ENCODE measurements around the gene TECR. TPM values are rescaled to one million over a fixed set of nuclear protein-coding genes. Genes with fewer than 3 reads are reported as not detected.
"Not testable (repeated sequence)": the region's sequence is repeated elsewhere in the genome, so short reads cannot be mapped to it uniquely, and the experiment has no call there.

TECR gene
- total and polyA plus RNA-seq, 2 donors (not counting 3 experiments of a cell fraction or from before 2014, with no cell fraction given): 109 to 193 TPM

GRCh38 chr19:14540741-14541525, 11.5 kb downstream of the TECR start:
- H3K9ac ChIP-seq (replicated peaks; ENCODE audit: extremely low read depth, insufficient read depth, low read length): no peak overlapping the region
- no peak overlapping the region for H3K4me3 ChIP-seq (replicated peaks in 1 of 3; ENCODE audit: insufficient read depth in 1 of 3, low read depth in 1 of 3, low read length in 3 of 3)
- BruUV-seq (replicated peaks): no TSS peak
- CTCF ChIA-PET: no interaction called here
- H4K20me1 ChIP-seq (replicated peaks; ENCODE audit: control insufficient read depth, extremely low read depth, insufficient read depth, low read length): no peaks in the 10 kb centered on the region
- intact Hi-C loops (cut with micrococcal nuclease): no loop called here
- dilution Hi-C loops (cut with MboI; ENCODE audit: extremely low pct_ligation_motif_present, low sequenced_read_pairs): no loop called here
- H3K9me3 ChIP-seq (replicated peaks; ENCODE audit: control insufficient read depth, insufficient read depth, low read length): no peaks in the 10 kb centered on the region
- H3K4me2 ChIP-seq (ENCODE audit: insufficient read depth, low read length): no peak overlapping the region
- POLR2A ChIA-PET: no interaction called here
- TF ChIP-seq GATA2 (IDR thresholded peaks at IDR 0.05; ENCODE audit: insufficient read depth, insufficient read length, low read depth, low read length) (no peak), POLR2AphosphoS5 (IDR thresholded peaks at IDR 0.05; ENCODE audit: insufficient read depth, low read depth, low read length) (no peak), JUN (IDR thresholded peaks at IDR 0.05; ENCODE audit: borderline replicate concordance, insufficient read depth, insufficient read length, low read depth) (no peak), MYC (IDR thresholded peaks at IDR 0.05; ENCODE audit: low read depth, low read length) (no peak), EZH2 (IDR thresholded peaks at IDR 0.05; ENCODE audit: borderline replicate concordance, low read depth, low read length, severe bottlenecking) (no peak), FOS (IDR thresholded peaks at IDR 0.05; ENCODE audit: borderline replicate concordance, insufficient read depth, low read length) (no peak), POLR2A (IDR thresholded peaks at IDR 0.05; ENCODE audit: low read depth, low read length) (no peak)
- TF ChIP-seq, protein P1, sequence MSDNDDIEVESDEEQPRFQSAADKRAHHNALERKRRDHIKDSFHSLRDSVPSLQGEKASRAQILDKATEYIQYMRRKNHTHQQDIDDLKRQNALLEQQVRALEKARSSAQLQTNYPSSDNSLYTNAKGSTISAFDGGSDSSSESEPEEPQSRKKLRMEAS (IDR thresholded peaks at IDR 0.05; ENCODE audit: insufficient read depth, insufficient read length): no peak
- TF ChIP-seq, protein P2, sequence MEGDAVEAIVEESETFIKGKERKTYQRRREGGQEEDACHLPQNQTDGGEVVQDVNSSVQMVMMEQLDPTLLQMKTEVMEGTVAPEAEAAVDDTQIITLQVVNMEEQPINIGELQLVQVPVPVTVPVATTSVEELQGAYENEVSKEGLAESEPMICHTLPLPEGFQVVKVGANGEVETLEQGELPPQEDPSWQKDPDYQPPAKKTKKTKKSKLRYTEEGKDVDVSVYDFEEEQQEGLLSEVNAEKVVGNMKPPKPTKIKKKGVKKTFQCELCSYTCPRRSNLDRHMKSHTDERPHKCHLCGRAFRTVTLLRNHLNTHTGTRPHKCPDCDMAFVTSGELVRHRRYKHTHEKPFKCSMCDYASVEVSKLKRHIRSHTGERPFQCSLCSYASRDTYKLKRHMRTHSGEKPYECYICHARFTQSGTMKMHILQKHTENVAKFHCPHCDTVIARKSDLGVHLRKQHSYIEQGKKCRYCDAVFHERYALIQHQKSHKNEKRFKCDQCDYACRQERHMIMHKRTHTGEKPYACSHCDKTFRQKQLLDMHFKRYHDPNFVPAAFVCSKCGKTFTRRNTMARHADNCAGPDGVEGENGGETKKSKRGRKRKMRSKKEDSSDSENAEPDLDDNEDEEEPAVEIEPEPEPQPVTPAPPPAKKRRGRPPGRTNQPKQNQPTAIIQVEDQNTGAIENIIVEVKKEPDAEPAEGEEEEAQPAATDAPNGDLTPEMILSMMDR (IDR thresholded peaks at IDR 0.05; ENCODE audit: extremely low read depth in 1 of 2, insufficient read depth in 1 of 2, low read depth in 1 of 2, low read length in 2 of 2): no peak
- H3K4me1 ChIP-seq (ENCODE audit: control insufficient read depth, extremely low read depth, insufficient read depth, low read length): no peaks in the 10 kb centered on the region
- no peaks in the 10 kb centered on the region for H3K9me1 ChIP-seq (replicated peaks; ENCODE audit: control insufficient read depth, extremely low read depth, insufficient read depth, low read length)
- H3K27ac ChIP-seq (ENCODE audit: insufficient read depth, low read depth, low read length): no peak overlapping the region
- no peak for FAIRE-seq
- no peak for DNase-seq (ENCODE audit: low read depth, low spot score)
- peaks cover 0 to 1% of the 10 kb centered on the region in 2 experiments for H3K36me3 ChIP-seq (ENCODE audit: control insufficient read depth in 2 of 2, extremely low read depth in 1 of 2, insufficient read depth in 2 of 2, low read length in 2 of 2)
- no peak overlapping the region for H2AFZ ChIP-seq (ENCODE audit: low read depth, low read length)
- H3K27me3 ChIP-seq (ENCODE audit: control insufficient read depth in 2 of 2, insufficient read depth in 2 of 2, low read length in 2 of 2): no peaks in the 10 kb centered on the region
- H3K79me2 ChIP-seq (ENCODE audit: control insufficient read depth, insufficient read depth, low read length): peaks cover 6% of the 10 kb centered on the region

DNA sequence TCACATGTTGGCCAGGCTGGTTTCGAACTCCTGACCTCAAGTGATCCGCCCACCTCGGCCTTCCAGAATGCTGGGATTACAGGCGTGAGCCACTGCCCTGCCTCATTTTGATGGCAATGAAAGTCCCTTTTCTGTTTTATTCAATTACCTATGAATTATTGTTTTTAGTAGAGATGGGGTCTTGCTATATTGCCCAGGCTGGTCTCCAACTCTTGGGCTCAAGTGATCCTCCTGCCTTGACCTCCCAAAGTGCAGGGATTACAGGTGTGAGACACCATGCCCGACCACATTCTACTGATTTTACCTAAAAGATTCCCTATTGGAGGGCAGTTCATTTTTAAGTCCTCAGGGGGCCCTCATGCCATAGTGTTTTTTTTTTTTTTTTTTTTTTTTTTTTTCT, 12.6 kb downstream of the TECR start:
- H3K27ac ChIP-seq (ENCODE audit: insufficient read depth, low read depth, low read length); DNase-seq (ENCODE audit: low read depth, low spot score); H3K79me2 ChIP-seq (ENCODE audit: control insufficient read depth, insufficient read depth, low read length); H4K20me1 ChIP-seq (replicated peaks; ENCODE audit: control insufficient read depth, extremely low read depth, insufficient read depth, low read length); H3K9me1 ChIP-seq (replicated peaks; ENCODE audit: control insufficient read depth, extremely low read depth, insufficient read depth, low read length); dilution Hi-C loops (cut with MboI; ENCODE audit: extremely low pct_ligation_motif_present, low sequenced_read_pairs); POLR2A ChIA-PET; H3K4me3 ChIP-seq (replicated peaks in 1 of 3; ENCODE audit: insufficient read depth in 1 of 3, low read depth in 1 of 3, low read length in 3 of 3); H3K4me1 ChIP-seq (ENCODE audit: control insufficient read depth, extremely low read depth, insufficient read depth, low read length); intact Hi-C loops (cut with micrococcal nuclease); H3K27me3 ChIP-seq (ENCODE audit: control insufficient read depth in 2 of 2, insufficient read depth in 2 of 2, low read length in 2 of 2); H3K36me3 ChIP-seq (ENCODE audit: control insufficient read depth in 2 of 2, extremely low read depth in 1 of 2, insufficient read depth in 2 of 2, low read length in 2 of 2); H3K4me2 ChIP-seq (ENCODE audit: insufficient read depth, low read length); H3K9ac ChIP-seq (replicated peaks; ENCODE audit: extremely low read depth, insufficient read depth, low read length); FAIRE-seq; BruUV-seq (replicated peaks); CTCF ChIA-PET; H2AFZ ChIP-seq (ENCODE audit: low read depth, low read length); H3K9me3 ChIP-seq (replicated peaks; ENCODE audit: control insufficient read depth, insufficient read depth, low read length): not testable (repeated sequence)
